ENCODE results near the gene TEKT3. TPM values are rescaled to one million over a fixed set of nuclear protein-coding genes. Genes with fewer than 3 reads are reported as not detected.

Gene TEKT3
- 0.13 TPM for total RNA-seq (2013)
- not detected for polyA plus RNA-seq
- not detected in 2 replicates for polyA minus RNA-seq
- 0 to 0.90 (median 0.05) reads per million in 11 experiments for total RNA-seq

DNA sequence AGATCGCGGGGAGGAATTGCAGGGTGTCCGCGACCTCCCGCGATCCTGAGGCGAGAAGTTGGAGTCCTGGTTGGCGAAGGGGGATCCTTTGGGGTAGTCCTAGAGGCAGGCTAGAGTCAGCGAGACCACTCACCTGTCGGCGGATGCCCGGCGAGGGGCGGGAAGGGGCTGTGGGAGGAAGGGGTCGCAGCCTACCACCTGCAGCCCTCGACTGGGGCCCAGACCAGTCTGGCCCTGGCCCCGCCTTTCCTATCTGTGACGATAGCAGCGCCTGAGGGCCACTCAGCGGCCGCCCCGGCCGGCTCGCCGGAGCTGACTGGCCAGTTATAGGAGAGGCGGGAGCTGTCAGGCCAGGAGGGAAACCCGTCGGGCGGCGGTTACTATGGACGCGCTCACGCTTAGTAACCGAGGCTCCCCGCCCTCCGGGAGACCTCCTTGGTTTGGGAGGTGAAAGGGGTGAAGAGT lies at the start of gene TEKT3:
Gene TEKT3 (minus strand): TSS at position 213 of the 465 bp plus-strand sequence. CDS start 10,012 bp downstream, outside the sequence.
- peaks cover 0 to 16% (median 7%) of the 10 kb centered on the region in 7 donors for H3K9me3 Mint-ChIP-seq
- peaks cover 57 to 71% (median 61%) of the 10 kb centered on the region in 3 donors for H3K27me3 Mint-ChIP-seq (ENCODE audit: low read depth in 3 of 3)
- Histone ChIP-seq H2AFZ (ENCODE audit: insufficient read depth, low read depth, low read length, poor library complexity, severe bottlenecking) (peak within 1 kb of the TSS; percentile 62), H3K79me2 (ENCODE audit: insufficient read depth, low read length) (no peaks in the 10 kb centered on the region), H3K4me2 (replicated peaks; ENCODE audit: extremely low read depth, low read length, poor library complexity, severe bottlenecking) (peak within 1 kb of the TSS; percentile 31), H3K27me3 (ENCODE audit: control insufficient read depth in 2 of 2, insufficient read depth in 2 of 2, low read length in 2 of 2) (peaks cover 59 to 66% of the 10 kb centered on the region in 2 donors), H3K4me1 (ENCODE audit: control insufficient read depth in 1 of 2, insufficient read depth in 2 of 2, low read length in 2 of 2) (peaks cover 8 to 10% of the 10 kb centered on the region in 2 donors), H4K20me1 (ENCODE audit: insufficient read depth, low read length) (no peaks in the 10 kb centered on the region), H3K36me3 (replicated peaks in 1 of 2; ENCODE audit: control insufficient read depth in 1 of 2, insufficient read depth in 2 of 2, low read length in 2 of 2) (no peaks in the 10 kb centered on the region), H3K4me3 (replicated peaks in 1 of 3; ENCODE audit: low read depth in 2 of 3, low read length in 3 of 3) (peak within 1 kb of the TSS in 1 of 3 experiments; percentile 38), H3K9ac (ENCODE audit: insufficient read depth, low read length, poor library complexity, severe bottlenecking) (peak within 1 kb of the TSS; percentile 21), H3K9me3 (replicated peaks in 1 of 2; ENCODE audit: control insufficient read depth in 1 of 2, insufficient read depth in 1 of 2, low read length in 2 of 2) (peaks cover 4 to 19% of the 10 kb centered on the region in 2 donors), H3K27ac (ENCODE audit: low read depth in 1 of 2, low read length in 2 of 2) (no peak within 1 kb of the TSS)
- 2% methylated on average over 36 of the region's 36 CpGs for WGBS (ENCODE audit: insufficient coverage)
- peaks cover 0 to 4% of the 10 kb centered on the region in 2 donors for H3K36me3 Mint-ChIP-seq
- TF ChIP-seq, protein P1, sequence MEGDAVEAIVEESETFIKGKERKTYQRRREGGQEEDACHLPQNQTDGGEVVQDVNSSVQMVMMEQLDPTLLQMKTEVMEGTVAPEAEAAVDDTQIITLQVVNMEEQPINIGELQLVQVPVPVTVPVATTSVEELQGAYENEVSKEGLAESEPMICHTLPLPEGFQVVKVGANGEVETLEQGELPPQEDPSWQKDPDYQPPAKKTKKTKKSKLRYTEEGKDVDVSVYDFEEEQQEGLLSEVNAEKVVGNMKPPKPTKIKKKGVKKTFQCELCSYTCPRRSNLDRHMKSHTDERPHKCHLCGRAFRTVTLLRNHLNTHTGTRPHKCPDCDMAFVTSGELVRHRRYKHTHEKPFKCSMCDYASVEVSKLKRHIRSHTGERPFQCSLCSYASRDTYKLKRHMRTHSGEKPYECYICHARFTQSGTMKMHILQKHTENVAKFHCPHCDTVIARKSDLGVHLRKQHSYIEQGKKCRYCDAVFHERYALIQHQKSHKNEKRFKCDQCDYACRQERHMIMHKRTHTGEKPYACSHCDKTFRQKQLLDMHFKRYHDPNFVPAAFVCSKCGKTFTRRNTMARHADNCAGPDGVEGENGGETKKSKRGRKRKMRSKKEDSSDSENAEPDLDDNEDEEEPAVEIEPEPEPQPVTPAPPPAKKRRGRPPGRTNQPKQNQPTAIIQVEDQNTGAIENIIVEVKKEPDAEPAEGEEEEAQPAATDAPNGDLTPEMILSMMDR (IDR thresholded peaks at IDR 0.05): no peak
- DNase-seq: peak in 2 of 3 donors; percentile 6 to 31
- peak within 1 kb of the TSS in 1 of 7 donors; percentile 32 for H3K27ac Mint-ChIP-seq
- intact Hi-C loops (cut with micrococcal nuclease): no loop called here
- H3K4me3 Mint-ChIP-seq: peak within 1 kb of the TSS; percentile 51 to 91
- H3K4me1 Mint-ChIP-seq: peaks cover 11% of the 10 kb centered on the region

- H3K4me3 ChIP-seq (replicated peaks in 1 of 3; ENCODE audit: low read depth in 2 of 3, low read length in 3 of 3): no peak overlapping the region
Observed at GRCh38 chr17:15388356-15389041, 47.1 kb upstream of the TEKT3 start.

More at GRCh38 chr17:15388356-15389041, 47.1 kb upstream of the TEKT3 start:
- no peak overlapping the region for H3K4me2 ChIP-seq (replicated peaks; ENCODE audit: extremely low read depth, low read length, poor library complexity, severe bottlenecking)
- H3K79me2 ChIP-seq (ENCODE audit: insufficient read depth, low read length): no peaks in the 10 kb centered on the region
- H3K4me1 ChIP-seq (ENCODE audit: control insufficient read depth in 1 of 2, insufficient read depth in 2 of 2, low read length in 2 of 2): peaks cover 0 to 7% of the 10 kb centered on the region in 2 donors
- no peak for DNase-seq
- no peaks in the 10 kb centered on the region for H3K36me3 ChIP-seq (replicated peaks in 1 of 2; ENCODE audit: control insufficient read depth in 1 of 2, insufficient read depth in 2 of 2, low read length in 2 of 2)
- intact Hi-C loops (cut with micrococcal nuclease): no loop called here
- Mint-ChIP-seq H3K9me3 (peaks cover 0 to 11% (median 5%) of the 10 kb centered on the region in 7 donors), H3K36me3 (no peaks in the 10 kb centered on the region), H3K27me3 (ENCODE audit: low read depth in 3 of 3) (peaks cover 1 to 5% (median 4%) of the 10 kb centered on the region in 3 donors), H3K27ac (no peak overlapping the region), H3K4me3 (no peak overlapping the region), H3K4me1 (peaks cover 9% of the 10 kb centered on the region)
- WGBS (ENCODE audit: insufficient coverage): 100% methylated on average over 3 of the region's 8 CpGs
- H3K9me3 ChIP-seq (replicated peaks in 1 of 2; ENCODE audit: control insufficient read depth in 1 of 2, insufficient read depth in 1 of 2, low read length in 2 of 2): no peaks in the 10 kb centered on the region
- H4K20me1 ChIP-seq (ENCODE audit: insufficient read depth, low read length): no peaks in the 10 kb centered on the region
- no peak overlapping the region for H3K9ac ChIP-seq (ENCODE audit: insufficient read depth, low read length, poor library complexity, severe bottlenecking)
- H2AFZ ChIP-seq (ENCODE audit: insufficient read depth, low read depth, low read length, poor library complexity, severe bottlenecking): no peak overlapping the region
- H3K27ac ChIP-seq (ENCODE audit: low read depth in 1 of 2, low read length in 2 of 2): no peak overlapping the region
- TF ChIP-seq, protein P1 (IDR thresholded peaks at IDR 0.05): no peak
- no peaks in the 10 kb centered on the region for H3K27me3 ChIP-seq (ENCODE audit: control insufficient read depth in 2 of 2, insufficient read depth in 2 of 2, low read length in 2 of 2)

All from CD14-positive monocyte (primary cell).